Esophagus muscularis mucosa (tissue), 4 donors: ENCODE measurements around the gene ASTE1. TPM values are rescaled to one million over a fixed set of nuclear protein-coding genes. Genes with fewer than 3 reads are reported as not detected.

Experiments used
- DNase-seq: peaks from one replicate; pipeline ENCODE4 v3.0.0-alpha.2; 2017; ENCODE audit errors: extremely low spot score
- H3K27ac ChIP-seq, 4 donors: fragments of 200-600 bp; sonication (generic); replicated peaks in 1 of 4; 1 replicate in 3 of 4; 2 replicates in 1 of 4; pipeline ENCODE4 v1.5.1; 2016 to 2019; ENCODE audit warnings: mild to moderate bottlenecking in 1 of 4
- H3K27me3 ChIP-seq, 4 donors: fragments of 200-600 bp; sonication (generic); one replicate each; pipeline versions ENCODE4 v1.5.1 to v1.6.0; 2016 to 2019
- H3K36me3 ChIP-seq, 4 donors: fragments of 200-600 bp; sonication (generic); one replicate each; pipeline ENCODE4 v1.5.1; 2016 to 2019
- H3K4me1 ChIP-seq, 4 donors: fragments of 200-600 bp; sonication (generic); one replicate each; pipeline ENCODE4 v1.5.1; 2016 to 2019
- H3K4me3 ChIP-seq, 4 donors: fragments of 200-600 bp; sonication (generic); 1 replicate in 2 of 4; 2 replicates in 2 of 4; pipeline ENCODE4 v1.5.1; 2016 to 2019; ENCODE audit warnings: mild to moderate bottlenecking in 4 of 4, moderate library complexity in 1 of 4
- H3K9me3 ChIP-seq, 4 donors: fragments of 200-600 bp; sonication (generic); 1 replicate in 3 of 4; 2 replicates in 1 of 4; pipeline ENCODE4 v1.5.1; 2016 to 2019
- EP300 ChIP-seq: sonication (generic); formaldehyde crosslinking; IDR thresholded peaks from one replicate; pipeline ENCODE4 v1.6.1; 2017; ENCODE audit warnings: antibody characterized with exemption
- POLR2A ChIP-seq: fragments of 450-650 bp; IDR thresholded peaks from one replicate; pipeline ENCODE4 v1.6.1; 2017; ENCODE audit warnings: antibody characterized with exemption, moderate library complexity, mild to moderate bottlenecking, low read depth
- POLR2AphosphoS5 ChIP-seq, 2 donors: sonication (generic); formaldehyde crosslinking; IDR thresholded peaks; one replicate each; pipeline ENCODE4 v1.6.1; 2017; ENCODE audit warnings: antibody characterized with exemption in 2 of 2
- WGBS: methylation state at CpG from one replicate; pipeline ENCODE4 v1.1.5; 2018; 5-methylcytosine and 5-hydroxymethylcytosine counted together
- intact Hi-C: fragments of 100-400 bp; cut with DNase I; formaldehyde crosslinking; loops from one replicate; pipeline ENCODE4 v1.15.1; 2023
- total RNA-seq, 4 donors: library from RNA; depleted of rRNA; stranded (reverse); fragments of >200 nt; gene quantifications; one replicate each; pipeline versions ENCODE4 v1.1.0 to v1.2.1, GENCODE V29; 2016
- TF ChIP-seq, protein P1 (sequence below), 3 experiments: fragments of 200-600 bp in 2 of 3; fragments of 450-650 bp in 1 of 3; sonication (generic) in 2 of 3; IDR thresholded peaks; one replicate each; pipeline ENCODE4 v1.5.1; 2017 to 2019; ENCODE audit warnings: antibody characterized with exemption in 3 of 3, mild to moderate bottlenecking in 2 of 3, moderate library complexity in 1 of 3

ASTE1 gene
- total RNA-seq, 4 donors from 2014 or later: 2.8 to 4.6 (median 4.1) TPM

GRCh38 chr3:131007256-131007655 is 19.4 kb downstream of the ASTE1 start:
- TF ChIP-seq POLR2A (no peak), EP300 (no peak), POLR2AphosphoS5 (IDR thresholded peaks at IDR 0.05) (no peak)
- TF ChIP-seq, protein P1, sequence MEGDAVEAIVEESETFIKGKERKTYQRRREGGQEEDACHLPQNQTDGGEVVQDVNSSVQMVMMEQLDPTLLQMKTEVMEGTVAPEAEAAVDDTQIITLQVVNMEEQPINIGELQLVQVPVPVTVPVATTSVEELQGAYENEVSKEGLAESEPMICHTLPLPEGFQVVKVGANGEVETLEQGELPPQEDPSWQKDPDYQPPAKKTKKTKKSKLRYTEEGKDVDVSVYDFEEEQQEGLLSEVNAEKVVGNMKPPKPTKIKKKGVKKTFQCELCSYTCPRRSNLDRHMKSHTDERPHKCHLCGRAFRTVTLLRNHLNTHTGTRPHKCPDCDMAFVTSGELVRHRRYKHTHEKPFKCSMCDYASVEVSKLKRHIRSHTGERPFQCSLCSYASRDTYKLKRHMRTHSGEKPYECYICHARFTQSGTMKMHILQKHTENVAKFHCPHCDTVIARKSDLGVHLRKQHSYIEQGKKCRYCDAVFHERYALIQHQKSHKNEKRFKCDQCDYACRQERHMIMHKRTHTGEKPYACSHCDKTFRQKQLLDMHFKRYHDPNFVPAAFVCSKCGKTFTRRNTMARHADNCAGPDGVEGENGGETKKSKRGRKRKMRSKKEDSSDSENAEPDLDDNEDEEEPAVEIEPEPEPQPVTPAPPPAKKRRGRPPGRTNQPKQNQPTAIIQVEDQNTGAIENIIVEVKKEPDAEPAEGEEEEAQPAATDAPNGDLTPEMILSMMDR (IDR thresholded peaks at IDR 0.05): no peak
- peaks cover 11 to 69% (median 41%) of the 10 kb centered on the region in 4 donors for H3K36me3 ChIP-seq
- no peaks in the 10 kb centered on the region for H3K4me1 ChIP-seq
- no peak overlapping the region for H3K27ac ChIP-seq
- no peaks in the 10 kb centered on the region for H3K9me3 ChIP-seq
- intact Hi-C loops: no loop called here
- WGBS: 97% methylated on average over 2 of the region's 2 CpGs
- DNase-seq: no peak
- no peak overlapping the region for H3K4me3 ChIP-seq
- H3K27me3 ChIP-seq: no peaks in the 10 kb centered on the region

DNA sequence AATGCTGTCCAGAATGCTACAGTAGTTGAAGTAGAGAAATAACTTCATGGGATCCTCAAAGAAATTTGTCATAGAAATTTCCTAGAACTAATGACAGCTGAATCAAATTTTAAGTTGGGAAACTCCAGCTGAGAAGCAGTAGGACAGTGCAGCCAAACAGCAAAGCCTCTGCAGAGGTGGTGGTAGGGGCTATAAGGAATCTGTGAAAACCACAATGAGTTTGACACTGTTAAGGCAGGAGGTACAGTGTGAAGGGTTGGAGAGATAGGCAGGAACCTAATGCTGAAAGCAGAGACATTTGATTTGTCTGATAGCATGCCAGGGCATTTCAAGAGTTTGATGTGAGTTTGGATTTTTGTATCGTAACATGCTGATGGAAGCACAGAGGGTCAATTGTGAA is 22.0 kb downstream of the ASTE1 start:
- Histone ChIP-seq H3K27ac (no peak overlapping the region), H3K4me3 (no peak overlapping the region), H3K36me3 (peaks cover 0 to 70% (median 32%) of the 10 kb centered on the region in 4 donors), H3K27me3 (no peaks in the 10 kb centered on the region), H3K4me1 (no peaks in the 10 kb centered on the region), H3K9me3 (no peaks in the 10 kb centered on the region)
- WGBS: 94% methylated on average over 1 of the region's 1 CpG
- intact Hi-C loops: no loop called here
- TF ChIP-seq POLR2A: no peak
- no peak for TF ChIP-seq EP300
- TF ChIP-seq POLR2AphosphoS5 (IDR thresholded peaks at IDR 0.05): no peak
- TF ChIP-seq, protein P1 (IDR thresholded peaks at IDR 0.05): no peak
- no peak for DNase-seq

GRCh38 chr3:131001071-131001470 is 25.6 kb downstream of the ASTE1 start:
- H3K36me3 ChIP-seq: peaks cover 0 to 80% (median 31%) of the 10 kb centered on the region in 4 donors
- 80% methylated on average over 1 of the region's 1 CpG for WGBS
- H3K4me3 ChIP-seq: no peak overlapping the region
- TF ChIP-seq POLR2A (no peak), POLR2AphosphoS5 (IDR thresholded peaks at IDR 0.05) (no peak), EP300 (no peak)
- TF ChIP-seq, protein P1 (IDR thresholded peaks at IDR 0.05): no peak
- intact Hi-C loops: no loop called here
- no peaks in the 10 kb centered on the region for H3K27me3 ChIP-seq
- H3K9me3 ChIP-seq: no peaks in the 10 kb centered on the region
- H3K4me1 ChIP-seq: no peaks in the 10 kb centered on the region
- no peak for DNase-seq
- no peak overlapping the region for H3K27ac ChIP-seq

DNA sequence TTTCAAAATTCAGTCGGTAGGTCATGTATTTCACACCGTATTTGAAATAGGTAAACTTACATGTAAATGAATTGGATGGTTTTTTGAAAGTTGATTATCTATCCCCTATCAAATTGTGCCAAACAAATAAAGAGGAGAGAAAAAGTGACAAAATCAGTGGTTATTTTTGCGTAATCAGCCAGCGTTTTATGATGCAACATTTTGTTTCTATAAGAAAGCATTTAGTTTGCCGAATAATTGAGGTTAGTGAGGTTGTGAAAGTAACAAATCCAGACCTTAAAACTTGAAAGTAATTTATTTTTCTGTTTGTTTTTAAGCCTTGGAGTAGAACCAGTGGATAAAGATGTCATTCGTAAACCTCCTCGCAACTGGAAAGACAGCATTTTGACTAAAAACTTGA is 29.3 kb downstream of the ASTE1 start:
- WGBS: 89% methylated on average over 7 of the region's 7 CpGs
- H3K4me3 ChIP-seq: no peak overlapping the region
- H3K4me1 ChIP-seq: no peaks in the 10 kb centered on the region
- no peak overlapping the region for H3K27ac ChIP-seq
- no peaks in the 10 kb centered on the region for H3K9me3 ChIP-seq
- no peak for DNase-seq
- H3K36me3 ChIP-seq: peaks cover 0 to 82% (median 40%) of the 10 kb centered on the region in 4 donors
- intact Hi-C loops: no loop called here
- TF ChIP-seq, protein P1 (IDR thresholded peaks at IDR 0.05): no peak
- no peak for TF ChIP-seq POLR2A
- no peak for TF ChIP-seq POLR2AphosphoS5 (IDR thresholded peaks at IDR 0.05)
- TF ChIP-seq EP300: no peak
- no peaks in the 10 kb centered on the region for H3K27me3 ChIP-seq

GRCh38 chr3:130992344-130992743 is 34.3 kb downstream of the ASTE1 start:
- Histone ChIP-seq H3K9me3 (no peaks in the 10 kb centered on the region), H3K4me3 (no peak overlapping the region), H3K36me3 (peaks cover 0 to 50% (median 33%) of the 10 kb centered on the region in 4 donors), H3K27me3 (no peaks in the 10 kb centered on the region), H3K4me1 (no peaks in the 10 kb centered on the region), H3K27ac (no peak overlapping the region)
- intact Hi-C loops: no loop called here
- 75% methylated on average over 3 of the region's 3 CpGs for WGBS
- no peak for TF ChIP-seq POLR2A
- TF ChIP-seq, protein P1 (IDR thresholded peaks at IDR 0.05): no peak
- no peak for TF ChIP-seq POLR2AphosphoS5 (IDR thresholded peaks at IDR 0.05)
- no peak for TF ChIP-seq EP300
- no peak for DNase-seq
